ENCODE results near the gene ITGB5.
"Not testable (repeated sequence)": the region's sequence is repeated elsewhere in the genome, so short reads cannot be mapped to it uniquely, and the experiment has no call there.

The ITGB5 gene

DNA sequence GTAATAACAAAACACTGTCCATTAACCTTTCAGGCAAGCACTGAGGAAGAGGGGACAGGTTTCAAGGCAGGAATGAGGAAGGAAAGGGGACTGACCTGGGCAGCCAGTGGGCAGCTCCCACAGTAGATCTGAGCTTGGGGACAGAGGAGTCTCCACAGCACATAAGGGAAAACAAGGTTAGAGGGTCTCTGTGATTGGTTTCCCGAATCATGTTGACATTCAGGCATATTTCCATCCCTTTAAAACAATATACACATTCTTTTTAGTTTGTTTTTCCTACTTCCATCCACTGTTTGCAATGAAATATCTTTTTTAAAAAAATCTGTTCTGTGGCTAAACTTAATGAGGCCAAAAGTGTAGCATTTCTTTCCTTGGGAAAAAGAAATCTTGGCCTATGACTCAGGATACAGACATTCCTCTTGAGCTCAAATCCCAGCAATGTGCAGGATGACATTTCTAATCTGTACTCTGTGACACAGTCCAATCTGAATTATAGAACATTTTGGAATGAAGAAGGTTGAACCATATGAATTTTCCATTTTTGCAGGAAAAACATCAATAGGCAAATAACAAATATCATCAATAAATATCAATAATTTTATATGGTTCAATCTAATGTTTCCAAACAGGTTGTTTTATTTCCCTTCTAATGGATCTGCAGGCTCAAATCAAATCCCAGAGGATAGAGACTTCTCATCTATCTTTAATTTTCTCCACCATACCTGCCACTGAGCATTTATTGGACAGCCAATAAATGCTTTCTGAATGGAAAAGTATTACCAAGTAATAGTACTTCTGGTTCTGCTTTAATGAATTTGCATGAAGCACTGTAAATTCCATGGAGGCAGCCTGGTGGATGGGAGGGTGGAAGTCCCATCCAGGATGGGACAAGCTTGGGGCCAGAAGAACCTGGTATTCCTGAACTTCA lies 54.1 kb downstream of the ITGB5 start:
- no peak for DNase-seq

DNA sequence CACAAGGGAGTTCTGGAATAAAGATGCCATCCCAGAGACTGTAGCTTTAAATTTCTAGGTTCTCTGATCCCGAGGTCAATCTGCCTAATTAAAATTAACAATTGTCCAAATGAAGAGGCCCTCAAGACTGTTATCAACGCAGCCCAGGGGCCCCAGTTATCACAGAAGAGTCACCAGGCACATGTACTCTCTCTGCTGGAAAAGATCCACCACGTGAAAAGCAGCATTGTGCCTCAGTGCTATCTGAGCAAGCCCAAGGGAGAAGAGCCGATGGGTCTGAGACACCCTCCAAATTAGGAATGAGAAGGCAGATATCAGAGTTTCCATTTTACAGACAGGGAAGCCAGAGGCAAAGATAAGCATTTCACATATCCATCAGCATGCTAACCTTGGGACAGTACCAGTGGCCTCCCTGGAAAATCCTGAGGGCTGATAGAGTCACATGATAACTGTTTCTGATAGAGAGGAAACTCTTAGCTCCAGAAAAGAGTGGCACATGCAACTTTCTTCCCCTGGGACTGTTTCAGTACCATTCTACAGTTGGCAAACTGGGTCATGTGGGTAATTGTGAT lies 55.5 kb downstream of the ITGB5 start:
- DNase-seq: no peak

DNA sequence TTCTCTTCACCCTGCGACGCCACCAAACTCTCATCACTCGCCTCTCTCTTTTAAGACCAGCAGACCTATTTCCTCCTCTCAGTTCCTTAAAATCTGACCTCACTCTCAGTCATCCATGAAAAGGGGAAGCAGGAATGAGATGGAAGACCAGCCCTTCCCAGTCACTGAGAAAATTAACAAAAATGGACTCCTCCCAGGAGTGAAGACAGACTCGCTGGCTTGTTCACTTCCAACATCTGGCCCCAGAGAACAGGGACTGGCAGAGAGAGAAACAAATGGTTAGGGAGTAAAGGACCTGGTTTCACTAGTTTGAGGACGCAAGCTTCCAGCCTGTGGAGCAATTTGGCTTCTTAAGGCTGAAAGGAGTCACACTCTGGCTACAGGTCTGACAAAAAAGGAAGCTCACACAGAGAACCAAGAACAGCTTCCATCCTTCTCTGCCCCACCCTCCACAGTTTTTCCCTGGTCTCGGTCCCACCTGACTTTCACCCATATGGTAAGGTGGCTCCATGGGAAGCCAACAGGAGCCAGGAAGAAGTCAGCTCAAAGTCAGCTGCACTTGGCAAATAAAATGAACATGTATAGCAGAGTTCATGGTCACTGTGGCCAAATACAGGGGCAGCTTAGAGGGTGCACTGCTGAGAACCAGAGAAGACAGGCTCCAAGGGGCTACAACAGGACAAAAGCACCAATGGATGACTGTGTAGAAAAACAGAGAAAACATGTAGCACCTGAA lies 57.2 kb downstream of the ITGB5 start:
- no peak for DNase-seq

DNA sequence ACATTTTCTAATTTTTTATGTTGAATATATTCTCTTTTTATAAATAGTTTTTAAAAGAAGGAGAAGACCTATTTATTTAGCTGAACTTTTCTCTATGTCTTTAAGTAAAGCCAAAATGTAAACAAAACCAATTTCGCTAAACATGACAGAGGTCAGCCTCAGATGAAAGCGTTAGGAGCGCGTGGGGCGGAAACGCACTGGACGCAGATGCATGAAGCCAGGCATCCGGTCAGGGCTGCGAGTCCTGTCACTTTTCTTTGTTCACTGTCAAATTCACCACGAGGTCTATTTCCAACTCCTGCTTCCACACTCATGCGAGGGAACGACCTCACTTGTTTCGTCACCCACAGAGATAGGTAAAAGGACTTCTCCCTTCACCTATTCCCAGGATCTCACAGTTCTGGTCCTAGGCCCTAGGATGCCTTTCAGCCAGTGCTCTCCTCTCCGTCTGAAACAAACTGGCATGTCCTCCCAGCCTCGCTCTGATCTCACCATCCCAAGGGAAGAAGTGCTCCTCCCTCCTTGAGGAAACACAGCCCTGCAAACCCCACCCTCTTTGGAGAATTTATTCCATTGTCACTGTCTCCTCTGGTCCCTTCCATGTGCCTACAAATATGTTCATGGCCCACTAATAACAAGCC lies 57.9 kb downstream of the ITGB5 start:
- DNase-seq: no peak

DNA sequence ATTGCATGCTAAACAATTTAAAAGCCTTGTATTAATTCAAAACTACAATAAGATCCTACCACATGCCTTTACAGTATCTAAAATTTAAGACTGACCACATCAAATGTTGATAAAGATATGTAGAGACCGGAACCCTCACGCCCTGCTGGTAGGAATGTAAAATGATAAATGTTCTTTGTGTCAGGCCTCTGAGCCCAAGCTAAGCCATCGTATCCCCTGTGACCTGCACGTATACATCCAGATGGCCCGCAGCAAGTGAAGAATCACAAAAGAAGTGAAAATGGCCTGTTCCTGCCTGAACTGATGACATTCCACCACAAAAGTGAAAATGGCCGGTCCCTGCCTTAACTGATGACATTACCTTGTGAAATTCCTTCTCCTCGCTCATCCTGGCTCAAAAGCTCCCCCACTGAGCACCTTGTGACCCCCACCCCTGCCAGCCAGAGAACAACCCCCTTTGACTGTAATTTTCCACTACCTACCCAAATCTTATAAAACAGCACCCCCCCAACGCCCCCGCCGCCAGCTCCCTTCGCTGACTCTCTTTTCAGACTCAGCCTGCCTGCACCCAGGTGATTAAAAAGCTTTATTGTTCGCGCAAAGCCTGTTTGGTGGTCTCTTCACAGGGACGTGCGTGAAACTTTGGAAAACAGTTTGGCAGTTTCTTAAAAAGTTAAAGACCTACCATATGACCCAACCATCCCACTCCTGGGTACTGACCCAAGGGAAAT lies 59.5 kb downstream of the ITGB5 start:
- not testable (repeated sequence) for DNase-seq

DNA sequence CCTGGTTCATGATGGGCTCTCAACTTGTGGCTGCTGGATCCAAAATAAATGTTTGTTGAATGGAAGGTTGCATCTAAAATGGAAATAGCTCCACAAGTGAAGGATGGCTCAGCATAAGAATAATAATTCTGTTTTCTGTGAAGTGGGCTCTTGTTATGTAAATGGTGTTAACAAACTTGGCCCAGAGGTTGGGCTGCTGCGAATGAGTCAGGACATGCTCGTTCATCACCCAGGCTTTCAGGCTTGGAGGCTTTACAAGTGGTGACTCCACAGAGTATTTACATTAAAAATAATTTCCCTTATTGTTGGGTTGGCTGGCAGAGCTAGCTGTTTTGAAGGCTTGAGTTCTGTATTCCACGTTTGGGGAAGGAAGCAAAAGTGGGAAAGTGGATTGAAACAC lies 60.5 kb downstream of the ITGB5 start:
- DNase-seq: peak; percentile 76

DNA sequence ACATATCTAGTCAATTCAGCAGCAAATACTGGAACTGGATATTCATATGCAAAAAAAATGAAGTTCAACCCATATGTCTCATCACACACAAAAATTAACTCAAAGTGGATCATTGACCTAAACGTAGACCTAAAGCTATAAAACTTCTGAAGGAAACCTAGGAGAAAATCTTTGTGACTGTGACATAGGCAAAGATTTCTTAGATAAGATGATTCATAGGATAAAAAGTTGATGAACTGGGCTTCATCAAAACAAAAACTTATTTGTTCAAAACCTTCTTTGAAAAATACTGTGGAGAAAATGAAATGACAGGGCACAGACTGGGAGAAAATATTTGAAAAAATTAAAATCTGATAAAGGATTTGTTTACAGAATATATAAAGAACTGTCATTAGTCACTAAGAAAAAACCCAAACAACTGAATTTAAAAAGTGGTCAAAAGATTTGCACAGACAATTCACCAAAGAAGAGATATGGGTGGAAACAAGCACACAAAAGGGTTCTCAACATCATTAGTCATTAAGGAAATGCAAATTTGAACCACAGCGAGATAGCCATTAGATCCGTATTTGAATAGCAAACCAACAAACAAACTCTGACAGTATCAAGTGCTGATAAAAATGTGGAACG lies 62.8 kb downstream of the ITGB5 start:
- no peak for DNase-seq

DNA sequence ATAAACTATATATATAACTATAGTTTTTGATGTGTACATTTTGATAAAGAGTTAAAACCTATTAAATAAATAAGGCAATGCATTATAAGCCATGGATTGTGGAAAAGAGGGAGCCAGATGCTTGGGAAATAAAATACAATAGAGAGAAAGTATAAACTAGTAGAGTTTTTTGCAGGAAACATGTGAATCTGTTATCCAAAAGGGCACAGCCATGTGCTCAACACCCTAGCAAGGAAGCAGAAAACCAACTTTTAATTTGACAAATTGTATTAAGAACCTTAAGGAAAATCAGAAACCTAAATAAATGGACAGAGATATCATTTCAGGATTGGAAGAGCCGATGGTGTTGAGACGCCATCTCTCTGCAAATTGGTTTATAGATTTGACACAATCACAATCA lies 63.5 kb downstream of the ITGB5 start:
- no peak for DNase-seq

DNA sequence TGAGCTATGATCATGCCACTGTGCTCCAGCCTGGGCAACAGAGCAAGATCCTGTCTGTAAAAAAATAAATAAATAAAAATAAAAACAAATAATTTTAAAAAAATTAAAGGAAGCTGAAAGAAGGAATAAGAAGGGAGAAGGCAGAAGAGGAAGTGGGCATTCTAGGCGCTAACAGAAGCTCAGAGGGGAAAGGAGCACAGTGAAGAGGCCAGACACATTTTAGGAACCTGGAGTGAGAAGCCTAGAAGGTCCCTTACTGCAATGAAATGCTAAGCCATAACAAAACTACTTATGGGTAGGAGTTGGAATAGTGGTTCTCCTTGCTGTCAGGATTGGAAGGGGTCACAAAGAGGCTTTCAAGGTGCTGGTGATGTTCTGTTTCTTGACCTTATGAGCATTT lies 64.0 kb downstream of the ITGB5 start:
- no peak for DNase-seq

DNA sequence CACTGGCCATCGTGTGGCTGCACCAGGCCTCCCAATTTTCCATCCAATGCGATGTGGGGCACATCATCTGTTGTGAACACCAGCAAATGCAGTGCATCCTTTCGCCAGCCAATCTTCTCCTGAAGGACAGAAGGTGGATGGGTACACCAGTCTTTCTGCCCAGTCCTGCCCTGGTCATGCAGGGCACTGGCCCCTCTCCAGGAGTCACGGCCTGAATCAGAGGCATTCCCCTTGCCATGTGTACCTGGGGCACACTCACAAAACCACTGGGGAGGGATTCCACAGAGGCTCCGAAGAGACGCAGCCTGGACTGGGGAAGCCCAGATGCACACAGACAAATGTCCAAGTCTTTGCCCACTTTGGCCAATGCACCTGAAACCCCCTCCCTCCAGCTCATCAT lies 65.8 kb downstream of the ITGB5 start:
- no peak for DNase-seq

DNA sequence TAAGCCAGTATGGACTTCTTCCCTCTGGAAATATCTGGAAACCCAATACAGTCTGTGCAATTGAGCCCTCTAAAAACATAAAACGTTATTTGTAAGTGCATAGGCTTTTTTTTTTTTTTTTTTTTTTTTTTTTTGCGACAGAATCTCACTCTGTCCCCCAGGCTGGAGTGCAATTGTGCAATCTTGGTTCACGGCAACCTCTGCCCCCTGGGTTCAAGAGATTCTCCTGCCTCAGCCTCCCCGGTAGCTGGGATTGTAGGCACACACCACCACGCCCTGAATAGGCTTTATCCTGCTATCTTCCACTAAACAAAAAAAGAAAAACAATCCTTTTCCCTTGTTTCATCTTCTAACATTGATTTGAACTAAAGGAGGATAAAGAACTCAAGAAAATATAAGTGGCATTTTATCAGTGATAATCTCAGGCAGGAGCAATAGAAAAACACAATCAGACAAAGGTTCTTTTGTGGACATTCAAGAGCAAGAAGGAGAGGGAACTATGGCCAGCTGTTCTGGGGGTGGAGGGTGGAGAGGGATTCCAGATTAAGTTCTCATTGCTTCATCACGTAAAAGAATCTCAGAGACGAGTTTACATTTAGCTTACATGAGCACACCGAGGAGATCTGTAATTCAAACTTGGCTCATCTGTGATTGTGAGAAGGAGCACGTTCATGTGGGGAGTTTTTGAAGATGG lies 68.6 kb downstream of the ITGB5 start:
- DNase-seq: no peak

DNA sequence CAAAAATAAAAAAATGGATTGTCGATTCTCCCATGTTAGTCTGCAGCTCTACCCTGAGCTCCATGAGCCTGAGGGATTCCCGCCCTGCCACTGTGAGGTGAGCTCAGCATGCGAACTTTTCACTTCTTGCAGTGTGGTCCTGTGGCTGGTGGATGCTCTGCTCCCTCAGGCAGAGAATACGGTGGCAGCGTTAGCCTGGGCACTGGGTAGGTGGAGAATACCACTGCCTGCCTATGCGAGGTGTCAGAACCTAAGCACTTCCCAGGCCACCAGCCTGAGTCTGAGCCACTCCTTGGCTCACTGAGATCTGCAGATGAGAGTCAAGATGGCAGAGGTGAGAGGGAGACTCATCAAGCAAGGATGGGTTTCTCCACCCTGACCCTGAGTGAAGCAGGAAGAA lies 70.1 kb downstream of the ITGB5 start:
- no peak for DNase-seq

DNA sequence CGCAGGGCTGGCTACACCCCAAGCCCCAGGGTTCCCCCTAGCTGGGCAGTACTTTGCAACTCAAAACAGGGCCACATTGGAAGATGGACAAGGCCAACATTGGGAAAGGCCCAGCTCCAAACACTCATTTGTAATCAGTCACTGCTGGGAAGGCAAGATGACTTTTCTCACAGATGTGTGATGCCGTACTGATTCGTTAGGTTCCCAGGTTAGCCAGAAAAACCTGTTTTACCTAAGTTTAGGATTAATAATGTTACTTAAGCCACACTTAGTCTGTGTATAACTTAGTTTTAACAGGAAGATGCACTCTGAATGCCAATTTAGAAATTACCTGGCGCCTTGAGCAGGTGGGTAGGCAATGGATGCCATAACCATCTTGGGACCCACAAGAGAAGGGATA lies 71.0 kb downstream of the ITGB5 start:
- no peak for DNase-seq

DNA sequence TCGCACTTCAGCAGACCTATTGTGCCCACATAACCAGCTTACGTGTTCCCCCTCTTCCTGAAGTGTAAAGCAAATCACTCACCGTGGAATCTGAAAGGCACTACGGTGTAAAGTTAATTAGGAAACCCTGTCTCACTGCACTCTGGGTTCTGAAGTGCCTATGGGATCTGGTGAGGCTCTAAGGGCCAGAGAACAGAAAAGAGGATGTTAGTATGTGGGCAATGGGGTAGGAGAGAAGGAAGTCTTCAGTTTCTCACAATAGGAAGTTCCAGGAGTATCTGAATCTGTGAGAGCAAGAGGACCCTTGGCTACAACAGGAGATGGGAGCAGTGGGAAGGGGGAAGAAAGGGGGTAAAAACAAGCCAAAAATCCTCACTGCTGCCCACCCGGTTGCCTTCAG lies 71.4 kb downstream of the ITGB5 start:
- no peak for DNase-seq

DNA sequence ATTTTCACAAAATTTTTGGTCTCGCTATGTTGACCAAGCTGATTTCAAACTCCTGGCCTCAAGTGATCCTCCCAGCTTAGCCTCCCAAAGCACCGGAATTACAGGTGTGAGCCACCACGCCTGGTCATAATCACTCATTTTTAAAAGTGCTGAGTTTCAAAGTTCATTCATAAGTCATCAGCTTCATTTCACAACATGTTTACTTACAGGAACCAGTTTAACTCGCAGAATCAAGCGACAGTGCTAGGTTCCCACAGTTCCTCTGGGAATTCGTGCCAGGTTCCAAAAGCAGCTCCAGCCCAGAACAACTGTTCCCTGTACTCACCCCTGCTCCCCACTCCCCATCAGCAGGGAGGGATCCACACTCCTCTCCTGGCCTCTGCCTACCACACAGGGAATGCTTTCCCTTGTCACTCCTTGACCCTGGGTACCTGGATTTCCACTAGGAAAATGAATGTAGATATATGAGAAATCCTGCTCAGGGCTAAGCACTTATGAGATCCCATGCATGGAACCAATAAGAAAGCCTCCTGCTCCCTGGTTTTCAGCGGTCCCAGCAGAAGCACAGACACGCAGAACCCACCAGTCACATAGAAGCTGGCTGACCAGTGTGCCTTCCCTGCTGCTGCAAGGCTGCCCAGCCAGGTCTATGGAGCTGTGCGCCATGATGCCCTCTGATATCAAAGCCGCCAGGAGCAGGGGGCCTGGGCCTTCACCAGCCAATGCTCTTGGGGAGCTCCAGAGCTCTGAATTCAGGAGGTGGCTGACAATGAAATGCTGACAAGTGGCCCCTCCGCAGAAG lies 72.3 kb downstream of the ITGB5 start:
- no peak for DNase-seq

DNA sequence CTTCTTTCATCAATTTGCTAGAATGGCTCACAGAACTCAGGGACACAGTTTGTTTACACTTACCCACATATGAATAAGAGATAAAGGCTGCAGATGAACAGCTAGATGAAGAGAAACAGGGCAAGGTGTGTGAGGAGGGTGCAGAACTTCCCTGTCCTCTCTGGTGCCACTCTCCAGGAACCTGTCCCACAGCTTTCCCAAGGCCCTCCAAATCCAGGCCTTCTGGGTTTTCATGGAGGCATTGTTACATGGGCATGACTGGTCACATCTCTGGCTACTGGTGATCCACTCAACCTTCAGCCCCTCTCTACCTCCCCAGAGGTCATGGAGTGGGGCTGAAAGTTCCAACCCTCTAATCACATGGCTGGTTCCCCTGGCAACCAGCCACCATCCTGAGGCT lies 73.6 kb downstream of the ITGB5 start:
- DNase-seq: no peak

DNA sequence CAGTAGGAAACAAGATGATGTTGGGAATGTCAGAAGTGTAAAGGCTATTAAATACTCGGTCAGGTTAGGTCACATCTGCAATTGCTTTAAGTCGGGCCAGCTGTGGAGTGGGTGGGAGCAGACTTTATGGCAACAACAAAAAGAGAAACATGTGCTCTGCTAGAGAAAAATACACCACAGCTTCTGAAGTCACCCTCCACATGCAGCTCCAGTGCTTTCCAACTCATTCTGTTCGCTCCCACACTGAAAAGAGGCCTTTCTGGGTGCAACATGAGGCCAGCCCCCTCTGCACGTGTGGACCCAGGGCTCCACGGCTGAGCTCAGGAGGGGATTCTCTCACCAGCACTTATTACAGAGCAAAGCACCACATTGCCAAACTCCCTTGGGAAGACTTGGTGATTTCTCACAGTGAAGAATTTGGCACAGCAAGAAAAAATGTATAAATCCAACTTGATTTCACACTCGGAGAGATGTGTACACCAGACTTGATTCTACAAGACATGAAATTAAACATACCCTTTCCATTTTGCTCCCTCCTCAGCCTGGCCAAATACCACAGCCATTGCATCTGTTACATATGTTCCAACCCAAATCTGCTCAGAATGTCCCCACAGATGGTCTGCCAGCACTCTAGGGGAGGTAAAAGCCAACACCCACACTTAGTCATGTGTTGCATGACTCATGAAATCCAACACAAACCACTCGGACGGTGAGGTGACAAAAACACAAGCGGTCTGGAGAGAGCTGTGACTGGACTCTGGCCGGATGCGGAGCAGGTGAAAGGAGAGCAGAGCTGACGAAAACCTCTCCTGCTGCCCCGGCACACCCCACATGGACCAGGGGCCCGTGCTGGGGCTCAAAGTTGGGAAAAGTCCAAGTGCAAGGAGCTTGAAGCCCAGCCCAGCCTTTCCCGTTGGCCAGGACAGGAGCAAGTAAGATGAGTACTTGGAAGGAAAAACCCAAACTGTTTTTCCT lies 74.6 kb downstream of the ITGB5 start:
- DNase-seq: no peak

DNA sequence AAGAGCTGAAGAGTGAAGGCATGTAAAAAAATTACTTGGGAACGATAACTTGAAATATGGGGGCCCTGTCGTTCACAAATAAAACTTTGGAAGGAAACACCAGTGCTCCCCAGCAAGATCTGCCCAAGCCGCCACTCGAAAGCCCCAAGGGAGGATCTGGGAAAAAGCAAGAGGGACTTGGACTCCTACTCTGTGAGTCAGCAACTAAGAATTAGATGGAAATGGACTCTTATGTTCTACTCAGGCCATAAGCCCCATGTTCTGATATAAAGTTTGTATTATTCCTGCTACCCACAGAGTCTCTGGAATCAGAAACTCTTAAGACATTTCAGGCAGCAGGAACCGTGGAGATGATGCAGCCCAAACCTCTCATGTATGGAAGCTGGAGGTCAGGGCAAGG lies 75.7 kb downstream of the ITGB5 start:
- DNase-seq: no peak

DNA sequence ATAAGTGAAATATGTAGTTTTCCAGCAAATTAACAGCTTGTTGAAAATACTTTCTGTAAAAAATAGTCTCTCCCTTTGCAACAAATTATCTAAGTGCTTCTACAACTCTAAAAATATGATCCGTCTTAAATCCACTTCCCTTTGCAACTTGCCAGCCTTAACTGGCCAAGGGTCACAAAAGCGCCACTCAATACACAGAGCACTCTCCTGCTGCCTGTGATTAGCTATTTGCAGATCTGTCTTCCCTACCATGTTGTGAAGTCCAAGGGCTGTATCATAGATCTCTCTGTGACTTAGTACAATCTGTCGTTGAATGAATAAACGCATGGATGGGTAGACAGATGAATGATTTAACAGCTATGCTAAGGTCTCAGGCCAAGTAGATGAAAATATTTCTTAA lies 76.2 kb downstream of the ITGB5 start:
- no peak for DNase-seq

DNA sequence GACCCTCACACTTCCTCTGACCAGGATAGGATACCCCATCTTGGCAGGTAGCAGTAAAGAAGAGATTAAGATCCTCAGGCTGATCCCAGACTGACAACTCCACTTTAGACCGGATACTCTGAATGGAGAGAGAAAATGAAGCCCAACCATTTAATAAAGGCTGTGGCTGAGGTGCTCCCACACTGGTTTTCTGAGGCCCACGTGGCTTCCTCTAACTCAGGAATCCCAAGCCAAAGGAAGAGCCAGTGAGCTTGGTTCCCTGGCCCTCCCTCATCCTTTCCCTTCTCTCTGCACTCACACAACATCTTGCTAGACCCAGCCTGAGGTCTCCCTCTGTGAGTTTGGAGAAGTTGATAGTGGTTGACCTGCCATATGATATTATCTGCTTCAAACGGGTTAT lies 78.1 kb downstream of the ITGB5 start:
- no peak for DNase-seq

All from NCI-H1105 treated with DMSO at 0.1 percent for 48 hours (cell line).